Smooth muscle cell of the coronary artery (primary cell): ENCODE results near the gene POMP. TPM values are rescaled to one million over a fixed set of nuclear protein-coding genes. Genes with fewer than 3 reads are reported as not detected.

Source experiments
- total RNA-seq: library from RNA; depleted of rRNA; stranded (reverse); fragments of >200 nt; gene quantifications from 2 replicates; pipeline ENCODE4 v1.2.3, GENCODE V29; 2014; ENCODE audit warnings: low replicate concordance

The POMP gene
- total RNA-seq = 27.0 and 111 TPM in 2 replicates

DNA sequence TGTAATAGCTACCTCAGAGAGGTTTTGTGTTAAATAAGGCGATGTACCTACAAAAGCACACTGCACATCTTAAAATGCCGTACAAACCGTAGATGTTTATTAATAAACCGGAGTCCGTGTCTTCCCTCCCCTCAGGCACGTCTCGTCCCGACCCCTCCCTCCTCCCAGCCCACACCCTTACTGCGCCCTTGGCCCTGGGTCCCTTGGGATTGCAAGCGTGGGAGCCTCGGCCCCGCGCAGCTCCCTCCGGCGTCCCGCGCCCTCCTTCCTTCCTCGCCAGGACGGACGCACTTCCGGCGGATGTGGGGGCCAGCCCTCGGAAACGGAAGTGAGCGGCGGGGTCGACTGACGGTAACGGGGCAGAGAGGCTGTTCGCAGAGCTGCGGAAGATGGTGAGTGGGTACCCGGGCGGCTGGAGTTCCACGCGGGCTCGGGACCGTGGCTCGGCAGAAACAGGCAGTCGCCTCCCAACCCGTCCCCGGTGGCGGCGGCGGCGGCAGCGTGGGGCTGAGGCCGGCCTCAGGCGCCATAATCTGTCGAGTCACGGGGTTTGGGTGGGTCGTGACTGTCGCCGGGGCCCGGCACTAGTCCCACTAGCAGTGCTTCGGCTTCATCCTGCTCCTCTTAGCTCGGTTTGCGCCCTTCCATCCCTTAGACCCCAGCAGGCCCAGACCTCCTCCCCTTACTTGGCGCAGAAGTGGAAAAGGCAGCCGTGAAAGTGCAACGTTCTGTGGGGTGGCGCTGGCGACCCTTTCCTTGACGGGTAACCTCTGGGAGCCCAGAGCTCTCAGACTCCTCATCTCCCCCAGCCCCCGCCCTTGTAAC is at the start of gene POMP:
POMP (plus strand) TSS at position 335 of the 825 bp plus-strand sequence; CDS start at position 390, 55 bp downstream.

GRCh38 chr13:28718543-28719226 is 59.8 kb downstream of the POMP start, which contains the start of gene SLC46A3:
SLC46A3 (minus strand) TSS chr13:28718970; CDS start chr13:28717998, 972 bp downstream.

Other genes with a start within 250 kb of the POMP start
- gene FLT1, start 164.0 kb upstream of the POMP start, total RNA-seq = 0.82 and 8.9 TPM in 2 replicates
- gene SLC46A3, start 59.8 kb downstream of the POMP start, total RNA-seq = 2.8 and 12.3 TPM in 2 replicates
- gene MTUS2, start 161.2 kb downstream of the POMP start, total RNA-seq = 0.30 TPM in 1 of 2 replicates, not detected in the other